Epithelial cell of esophagus (primary cell): ENCODE measurements around the gene HNMT.

ENCODE experiments used
- DNase-seq: peaks from one replicate; pipeline ENCODE4 v3.0.0; 2010; ENCODE audit warnings: low read depth
- H3K4me3 ChIP-seq: 2 replicates; pipeline ENCODE4 v1.5.1; 2011; ENCODE audit warnings: mild to moderate bottlenecking, low read length, control low read depth
- TF ChIP-seq, protein P1 (sequence below): IDR thresholded peaks from 2 replicates; pipeline ENCODE4 v1.5.1; 2011; ENCODE audit warnings: low read depth, mild to moderate bottlenecking, low read length, control low read depth, inconsistent platforms; ENCODE audit not compliant: insufficient read depth; ENCODE audit errors: missing control alignments

HNMT gene

DNA sequence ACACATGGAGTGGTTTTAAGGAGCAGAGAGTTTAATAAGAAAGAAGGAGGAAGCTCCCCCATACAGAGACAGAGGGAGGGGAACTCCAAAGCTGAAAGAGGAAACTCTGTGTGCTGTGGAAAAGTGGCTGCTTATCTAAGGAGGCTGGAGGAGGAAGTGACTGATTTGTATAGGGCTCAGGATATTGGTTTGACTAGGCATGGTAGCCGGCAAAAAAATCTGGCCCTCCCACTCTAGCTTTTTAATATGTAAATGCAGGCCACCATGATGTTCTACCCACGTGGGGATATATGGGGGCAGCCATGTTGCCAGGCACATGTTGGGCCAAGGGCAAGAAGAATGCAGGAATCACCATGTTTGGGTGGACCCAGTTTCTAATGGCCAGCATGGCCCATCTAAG lies 64.3 kb downstream of the HNMT start:
- DNase-seq: no peak
- TF ChIP-seq, protein P1, sequence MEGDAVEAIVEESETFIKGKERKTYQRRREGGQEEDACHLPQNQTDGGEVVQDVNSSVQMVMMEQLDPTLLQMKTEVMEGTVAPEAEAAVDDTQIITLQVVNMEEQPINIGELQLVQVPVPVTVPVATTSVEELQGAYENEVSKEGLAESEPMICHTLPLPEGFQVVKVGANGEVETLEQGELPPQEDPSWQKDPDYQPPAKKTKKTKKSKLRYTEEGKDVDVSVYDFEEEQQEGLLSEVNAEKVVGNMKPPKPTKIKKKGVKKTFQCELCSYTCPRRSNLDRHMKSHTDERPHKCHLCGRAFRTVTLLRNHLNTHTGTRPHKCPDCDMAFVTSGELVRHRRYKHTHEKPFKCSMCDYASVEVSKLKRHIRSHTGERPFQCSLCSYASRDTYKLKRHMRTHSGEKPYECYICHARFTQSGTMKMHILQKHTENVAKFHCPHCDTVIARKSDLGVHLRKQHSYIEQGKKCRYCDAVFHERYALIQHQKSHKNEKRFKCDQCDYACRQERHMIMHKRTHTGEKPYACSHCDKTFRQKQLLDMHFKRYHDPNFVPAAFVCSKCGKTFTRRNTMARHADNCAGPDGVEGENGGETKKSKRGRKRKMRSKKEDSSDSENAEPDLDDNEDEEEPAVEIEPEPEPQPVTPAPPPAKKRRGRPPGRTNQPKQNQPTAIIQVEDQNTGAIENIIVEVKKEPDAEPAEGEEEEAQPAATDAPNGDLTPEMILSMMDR: no peak
- no peak overlapping the region for H3K4me3 ChIP-seq

DNA sequence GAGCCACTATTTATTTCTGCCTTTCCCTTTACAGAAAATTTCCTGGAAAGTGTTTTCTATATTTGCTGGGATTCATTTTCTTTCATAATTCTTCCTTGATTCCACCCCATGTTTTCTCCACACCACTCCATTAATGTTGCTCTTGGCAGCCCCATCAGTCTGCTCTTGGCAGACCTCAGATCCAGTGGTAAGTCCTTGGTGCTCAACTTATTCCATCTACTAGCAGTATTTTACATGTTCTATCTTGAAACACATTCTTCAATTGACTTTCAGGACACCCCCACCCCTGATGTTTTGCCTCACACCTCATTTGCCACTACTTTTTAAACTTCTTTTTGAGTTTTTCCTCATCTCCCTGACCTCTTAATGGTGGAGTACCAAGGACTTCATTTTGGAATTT lies 65.0 kb downstream of the HNMT start:
- no peak overlapping the region for H3K4me3 ChIP-seq
- DNase-seq: no peak
- TF ChIP-seq, protein P1: no peak

DNA sequence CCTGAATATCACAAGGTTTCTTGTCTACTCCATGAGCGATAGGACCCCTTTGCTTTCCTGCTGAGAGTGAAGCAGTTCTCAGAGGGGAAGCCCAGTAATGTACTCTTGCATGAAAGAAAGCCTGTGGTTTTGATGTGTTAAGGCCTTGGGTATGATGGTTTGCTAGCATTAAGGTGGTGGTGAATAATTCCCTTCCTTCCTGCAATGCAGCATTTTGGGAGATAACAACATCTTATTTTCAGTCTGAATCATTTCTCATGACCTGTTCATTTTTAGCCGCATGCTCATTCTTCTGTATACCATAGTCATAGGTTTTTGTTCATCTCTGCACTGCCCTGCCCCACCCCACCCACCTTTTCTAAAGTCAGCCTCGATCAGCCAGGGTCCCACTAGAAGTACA lies 66.2 kb downstream of the HNMT start:
- H3K4me3 ChIP-seq: no peak overlapping the region
- TF ChIP-seq, protein P1: no peak
- DNase-seq: peak; percentile 75

DNA sequence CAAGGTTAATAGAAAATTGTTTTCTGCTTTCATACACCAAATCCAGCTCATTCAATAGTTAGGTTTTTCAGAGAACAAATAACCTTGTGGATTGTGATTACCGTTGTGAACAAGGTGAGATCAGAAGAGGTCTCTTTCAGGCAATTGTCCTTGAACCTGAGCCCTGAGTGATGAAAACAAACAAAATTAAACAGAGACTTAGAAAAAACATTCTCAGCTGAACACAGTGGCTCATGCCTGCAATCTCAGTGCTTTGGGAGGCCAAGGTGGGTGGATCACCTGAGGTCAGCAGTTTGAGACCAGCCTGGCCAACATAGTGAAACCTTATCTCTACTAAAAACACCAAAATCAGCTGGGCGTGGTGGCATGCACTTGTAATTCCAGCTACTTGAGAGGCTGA lies 68.1 kb downstream of the HNMT start:
- TF ChIP-seq, protein P1: no peak
- H3K4me3 ChIP-seq: no peak overlapping the region
- no peak for DNase-seq

DNA sequence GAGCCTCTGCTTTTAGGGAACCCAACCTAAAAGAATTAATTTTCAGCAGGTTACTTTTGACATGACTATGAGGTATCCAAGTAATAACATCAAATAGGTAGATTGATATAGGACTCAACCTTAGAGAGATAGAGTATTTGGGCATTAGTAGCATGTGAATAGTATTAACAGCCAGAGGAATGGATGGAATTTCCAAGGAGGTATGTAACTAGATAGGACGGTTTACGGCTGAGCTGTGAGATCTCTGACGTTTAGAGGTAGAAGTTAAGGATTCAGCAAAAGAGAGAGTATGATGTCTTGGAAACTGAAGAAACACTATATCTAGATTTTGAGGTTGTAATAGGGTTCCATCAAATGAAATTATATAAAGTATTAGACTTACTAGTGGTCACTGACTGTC lies 70.3 kb downstream of the HNMT start:
- no peak overlapping the region for H3K4me3 ChIP-seq
- TF ChIP-seq, protein P1: no peak
- DNase-seq: no peak

DNA sequence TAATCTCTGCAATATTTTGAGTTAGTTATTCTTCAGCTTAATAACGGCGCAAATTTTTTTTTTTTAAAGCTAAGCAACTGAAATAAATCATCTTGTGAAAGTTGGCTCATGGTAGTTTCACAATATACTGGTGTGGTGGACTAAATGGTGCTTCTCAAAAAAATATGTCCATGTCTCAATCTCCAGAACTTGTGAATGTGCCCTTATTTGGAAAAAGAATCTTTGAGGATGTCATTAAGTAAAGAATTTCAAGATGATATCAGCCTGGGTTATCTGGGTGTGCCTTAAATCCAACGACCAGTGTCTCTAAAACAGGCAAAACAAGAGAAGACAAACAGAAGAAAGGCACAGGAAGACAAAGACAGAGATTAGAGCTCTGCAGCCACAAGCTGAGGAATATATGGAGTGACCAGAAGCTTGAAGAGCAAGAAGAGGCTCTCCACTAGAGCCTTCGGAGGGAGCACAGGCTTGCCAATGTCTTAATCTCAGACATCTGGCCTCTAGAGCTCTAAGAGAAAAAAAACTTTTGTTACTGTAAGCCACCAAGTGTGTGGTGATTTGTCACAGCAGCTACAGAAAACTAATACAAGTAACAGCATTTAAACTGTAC lies 71.4 kb downstream of the HNMT start:
- TF ChIP-seq, protein P1: no peak
- DNase-seq: peak; percentile 11
- no peak overlapping the region for H3K4me3 ChIP-seq

DNA sequence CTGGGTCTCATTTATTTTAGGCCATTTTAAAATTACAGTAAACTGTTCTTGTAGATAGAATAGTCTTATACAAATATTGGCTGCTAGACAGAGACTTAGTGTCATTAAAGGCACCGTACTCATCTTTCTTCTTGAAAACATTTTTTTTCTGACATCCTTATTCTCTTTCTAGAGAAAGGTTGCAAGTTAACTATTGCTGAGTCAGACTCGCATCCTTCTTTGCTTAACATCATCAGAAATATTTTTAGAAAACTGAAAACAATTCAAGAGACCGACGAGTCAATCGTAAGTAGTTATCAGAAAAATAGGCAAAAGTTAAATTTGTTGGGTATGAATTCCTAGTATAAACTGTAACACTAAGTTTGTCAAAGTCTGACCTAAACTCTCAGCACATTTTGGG lies 72.2 kb downstream of the HNMT start:
- TF ChIP-seq, protein P1: no peak
- no peak for DNase-seq
- no peak overlapping the region for H3K4me3 ChIP-seq
